GM19238 (cell line): ENCODE results near the gene MYRIP.
"Not testable (repeated sequence)": the region's sequence is repeated elsewhere in the genome, so short reads cannot be mapped to it uniquely, and the experiment has no call there.

Experiments
- DNase-seq: peaks from one replicate; pipeline ENCODE4 v3.0.0; 2011; ENCODE audit warnings: low spot score; ENCODE audit not compliant: insufficient read length

The MYRIP gene

DNA sequence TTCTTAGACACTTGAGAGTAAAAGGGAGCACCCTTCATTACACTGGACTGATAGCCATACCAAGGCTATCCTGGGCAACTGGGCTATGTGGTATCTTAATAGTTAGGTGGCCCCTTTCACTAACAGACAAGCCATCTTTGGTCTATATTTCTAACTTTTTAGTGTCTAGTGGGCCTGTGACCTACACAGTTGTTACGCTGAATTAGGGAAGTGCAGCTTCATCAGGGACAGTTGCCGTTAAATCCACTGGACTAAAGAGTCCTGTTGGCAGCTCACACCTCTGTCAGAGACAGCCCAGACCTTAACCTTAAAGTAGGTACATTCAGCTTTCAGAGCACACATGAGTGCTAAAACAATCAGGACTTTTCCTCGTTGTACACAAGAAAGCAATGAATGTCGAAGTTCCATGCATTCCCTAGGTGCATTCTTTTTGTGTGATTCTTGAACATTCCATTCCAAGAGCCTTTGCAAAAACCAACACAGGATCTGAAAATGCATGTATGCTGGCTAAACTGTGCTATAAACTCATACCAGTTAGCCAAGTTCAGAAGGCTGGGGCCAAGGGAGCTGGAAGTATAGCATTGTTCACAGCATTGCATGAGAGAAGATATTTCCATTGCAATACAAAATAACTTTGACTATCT is 269.9 kb downstream of the MYRIP start:
- no peak for DNase-seq

DNA sequence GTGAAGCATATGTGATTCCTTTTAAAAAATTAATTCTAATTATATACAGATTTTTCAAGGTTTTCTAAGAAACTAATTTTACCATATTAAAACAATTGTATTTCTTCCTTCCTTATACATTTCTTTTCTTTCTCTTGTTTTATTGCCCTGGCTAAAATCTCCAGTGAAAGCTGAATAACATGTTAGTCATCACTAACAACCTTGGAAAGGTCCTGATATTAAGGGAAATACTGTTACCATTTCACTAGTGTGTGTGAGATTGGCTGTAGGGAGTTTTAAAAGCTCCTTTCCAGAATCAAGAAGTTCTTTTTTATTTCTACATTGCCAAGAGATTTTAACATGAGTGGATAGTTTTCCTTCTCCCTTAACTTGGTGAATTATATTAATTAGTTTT is 270.4 kb downstream of the MYRIP start:
- DNase-seq: no peak

DNA sequence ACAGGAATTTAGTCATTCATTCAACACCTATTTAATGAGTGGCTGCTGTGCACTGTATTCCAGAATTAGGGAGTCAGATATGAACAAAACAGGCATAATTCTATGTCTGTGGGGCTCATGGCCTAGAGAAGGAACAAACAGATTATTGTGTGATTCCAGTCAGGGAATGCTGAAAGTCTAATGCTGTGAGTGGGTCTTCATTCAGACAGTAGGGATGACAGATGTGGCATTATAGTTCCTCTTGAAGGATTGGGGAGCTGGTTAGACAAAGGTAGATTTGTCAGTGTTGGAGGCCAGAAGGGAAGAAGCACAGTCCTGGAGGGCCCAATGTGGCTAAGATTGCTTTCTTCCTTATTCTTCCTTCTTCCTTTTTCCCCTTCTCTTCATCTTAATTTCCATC is 273.7 kb downstream of the MYRIP start:
- no peak for DNase-seq

DNA sequence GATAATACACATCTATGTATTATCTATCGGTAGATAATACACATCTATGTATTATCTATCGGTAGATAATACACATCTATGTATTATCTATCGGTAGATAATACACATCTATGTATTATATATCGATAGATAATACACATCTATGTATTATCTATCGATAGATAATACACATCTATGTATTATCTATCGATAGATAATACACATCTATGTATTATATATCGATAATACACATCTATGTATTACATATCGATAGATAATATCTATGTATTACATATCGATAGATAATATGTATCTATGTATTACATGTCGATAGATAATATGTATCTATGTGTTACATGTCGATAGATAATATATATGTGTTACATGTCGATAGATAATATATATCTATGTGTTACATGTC is 275.0 kb downstream of the MYRIP start:
- not testable (repeated sequence) for DNase-seq

DNA sequence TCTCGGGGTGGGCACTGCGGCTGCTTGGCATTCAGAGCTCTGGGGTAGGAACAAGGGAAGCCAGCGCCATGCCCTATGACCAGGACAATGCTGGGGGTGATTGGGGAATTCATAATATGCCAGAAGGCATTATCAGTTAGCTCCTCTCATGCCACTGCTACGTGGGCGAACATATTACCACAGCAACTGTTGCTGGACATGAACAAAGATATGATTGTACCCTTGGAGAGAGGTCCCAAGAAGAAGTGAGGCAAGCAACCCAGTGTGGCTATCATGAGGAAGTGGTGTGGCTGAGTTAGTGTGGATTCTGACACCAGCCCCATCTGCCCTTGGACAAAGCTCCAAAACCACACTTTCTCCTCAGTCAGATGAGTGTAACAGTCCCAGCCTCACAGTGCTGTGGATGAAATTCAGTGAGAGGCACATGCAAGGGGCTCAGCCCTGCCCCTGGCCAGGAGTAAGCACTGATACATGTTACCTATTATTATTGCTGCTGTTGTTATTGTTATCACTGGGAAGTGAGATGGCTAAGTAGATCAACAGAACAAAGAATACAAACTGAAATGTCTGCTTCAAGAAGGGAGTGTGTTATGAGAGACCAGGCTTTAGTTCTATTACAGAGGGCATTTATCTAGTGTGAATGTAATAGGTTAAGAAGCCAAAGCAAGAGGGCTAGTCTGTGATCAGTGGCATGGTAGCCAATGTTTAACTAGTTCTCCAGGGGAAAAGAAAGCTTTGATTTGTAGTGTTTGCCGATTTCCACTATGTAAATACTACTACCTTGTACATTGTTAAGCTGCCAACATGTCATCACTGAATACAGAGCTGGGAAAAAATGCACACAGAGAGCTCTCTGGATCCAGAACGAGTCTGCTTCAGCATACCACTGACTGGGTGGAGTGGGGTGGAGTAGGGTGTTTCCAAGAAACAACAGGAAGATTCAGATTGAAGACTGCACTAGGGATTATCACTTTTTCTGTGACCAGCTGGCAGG is 277.8 kb downstream of the MYRIP start:
- no peak for DNase-seq

DNA sequence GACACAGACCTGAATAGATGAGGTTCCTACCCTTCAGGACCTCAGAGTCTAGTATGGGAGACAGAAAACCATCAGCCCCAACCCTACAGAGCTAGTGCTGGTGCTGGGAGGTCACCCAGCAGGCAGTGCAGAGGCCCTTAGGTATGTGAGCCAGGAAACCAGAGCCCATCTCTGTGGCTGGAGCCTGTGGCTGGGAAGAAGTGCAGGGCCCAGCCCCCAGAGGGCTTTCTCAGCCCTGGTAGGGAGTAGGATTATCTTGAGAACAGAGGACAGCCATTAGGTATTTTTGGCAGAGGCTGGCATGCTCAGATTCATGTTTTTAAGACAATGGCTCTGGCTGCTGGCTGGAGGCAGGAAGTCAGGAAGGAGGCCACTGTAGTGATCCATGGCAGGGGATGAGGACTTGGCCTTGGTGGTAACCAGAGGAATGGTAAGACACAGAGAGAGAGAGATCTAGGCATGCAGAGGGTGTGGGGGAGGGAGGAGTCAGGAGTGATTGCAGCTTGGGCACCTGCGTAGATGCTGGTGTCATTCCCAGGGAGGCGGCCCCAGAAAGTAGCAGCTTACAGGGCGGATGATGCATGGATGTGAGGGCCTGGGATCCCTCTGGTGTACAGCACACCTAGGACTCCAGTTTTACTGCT is 279.2 kb downstream of the MYRIP start:
- no peak for DNase-seq

DNA sequence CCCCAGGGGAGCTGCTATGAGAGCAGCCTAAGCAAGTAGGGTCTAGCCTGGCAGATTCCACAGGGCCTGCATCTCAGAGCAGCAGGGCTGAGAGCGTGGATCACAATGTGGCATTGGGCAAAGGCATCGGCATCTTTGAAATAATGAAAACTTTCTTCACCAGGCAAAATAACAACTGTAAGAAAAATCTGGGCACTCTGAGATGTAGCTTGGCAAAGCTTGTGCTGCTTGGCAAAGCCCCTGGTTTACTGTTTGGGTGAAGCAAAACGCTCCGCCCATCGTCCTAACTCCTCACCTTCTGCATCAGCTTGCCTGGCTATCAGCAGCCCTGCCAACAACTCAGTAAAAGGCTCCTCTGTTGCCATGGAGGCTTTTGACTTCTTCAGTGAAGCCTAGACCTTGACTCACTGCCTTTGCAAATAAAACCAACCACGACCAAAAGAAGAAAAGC is 287.3 kb downstream of the MYRIP start:
- no peak for DNase-seq

DNA sequence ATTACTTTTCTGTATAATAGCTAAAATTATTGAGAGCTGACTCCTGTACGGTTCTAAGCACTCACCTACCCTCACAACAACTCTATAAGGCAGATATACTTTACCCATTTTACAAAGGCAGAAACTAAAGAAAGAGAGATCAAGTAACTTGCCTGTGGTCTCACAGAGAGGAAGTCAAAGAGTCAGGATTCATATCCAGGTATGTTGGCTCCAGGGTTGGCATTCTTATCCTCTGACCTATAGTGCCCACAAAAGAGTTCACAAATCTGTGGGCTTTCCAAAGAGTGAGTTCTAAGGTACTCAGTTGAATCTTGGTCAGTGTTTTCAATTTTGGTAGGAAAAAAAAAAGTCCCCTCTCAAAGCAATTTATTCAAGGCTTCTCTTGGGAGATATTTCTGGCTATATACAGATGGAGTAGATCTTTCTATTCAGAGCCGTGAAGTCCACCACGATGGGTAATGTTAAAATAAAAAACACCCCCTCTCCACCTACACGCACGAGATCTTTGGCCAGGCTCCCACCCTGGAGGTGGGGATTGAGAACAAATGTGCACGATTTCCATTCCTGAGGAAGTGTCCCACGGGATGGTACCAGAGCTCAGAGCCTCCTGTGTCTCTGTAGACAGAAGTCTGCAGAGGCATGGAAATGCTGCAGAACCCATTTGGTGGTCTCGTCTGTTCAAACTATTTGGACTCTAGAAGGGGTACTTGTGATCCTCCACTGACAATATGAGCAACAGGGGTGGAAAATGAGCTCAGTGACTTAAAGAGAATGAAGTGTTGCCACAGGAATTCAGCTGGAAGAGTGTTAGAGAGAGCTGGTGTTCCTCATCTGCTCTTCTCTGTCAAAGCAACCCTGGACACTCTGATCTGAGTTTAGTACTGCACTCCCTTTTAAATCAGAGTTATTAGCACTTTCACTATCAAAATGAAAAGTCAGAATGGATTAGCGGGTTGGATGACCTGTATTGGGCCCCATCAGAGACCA is 288.0 kb downstream of the MYRIP start:
- no peak for DNase-seq

DNA sequence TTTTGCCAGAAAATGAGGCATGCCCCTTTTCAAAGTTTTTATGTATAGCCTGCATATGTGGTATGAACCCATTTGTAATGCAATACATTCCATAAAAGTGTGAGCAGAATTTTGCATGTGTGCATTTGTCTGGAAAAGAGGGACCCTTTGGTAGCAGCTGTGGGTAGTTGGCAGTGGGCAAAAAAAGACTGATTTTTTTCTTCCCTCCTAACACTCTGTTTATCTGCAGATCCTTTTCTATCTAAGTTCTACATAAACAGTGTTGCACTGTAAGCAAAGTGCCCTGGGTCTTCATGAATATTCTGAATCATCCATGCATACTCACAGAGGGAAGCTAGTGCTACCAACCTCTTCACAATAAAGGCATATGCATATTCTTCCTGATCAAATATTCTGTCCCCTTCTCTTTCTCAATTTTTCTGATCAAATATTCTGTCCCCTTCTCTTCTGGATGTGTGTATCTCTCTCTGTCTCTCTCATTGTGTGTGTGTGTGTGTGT is 288.9 kb downstream of the MYRIP start:
- no peak for DNase-seq

DNA sequence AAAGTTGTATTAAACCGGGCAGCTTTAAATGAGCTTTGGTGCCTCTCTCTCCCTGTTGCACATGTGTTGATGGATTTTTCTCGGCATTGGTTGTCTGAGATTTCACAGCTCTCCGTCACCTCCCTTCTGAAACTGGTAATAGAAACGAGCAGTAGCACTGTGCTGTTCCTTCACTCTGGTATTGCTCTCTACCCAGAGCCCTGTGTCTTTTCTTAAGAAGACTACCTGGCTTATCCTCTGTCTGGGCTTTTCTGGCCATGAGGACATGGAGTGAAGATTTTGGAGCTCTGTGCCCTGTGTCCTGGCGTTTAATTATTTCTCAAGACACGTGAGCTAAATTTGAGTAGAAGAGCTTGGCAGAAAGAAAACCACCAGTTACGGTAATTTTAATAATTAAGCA is 290.5 kb downstream of the MYRIP start:
- DNase-seq: no peak

DNA sequence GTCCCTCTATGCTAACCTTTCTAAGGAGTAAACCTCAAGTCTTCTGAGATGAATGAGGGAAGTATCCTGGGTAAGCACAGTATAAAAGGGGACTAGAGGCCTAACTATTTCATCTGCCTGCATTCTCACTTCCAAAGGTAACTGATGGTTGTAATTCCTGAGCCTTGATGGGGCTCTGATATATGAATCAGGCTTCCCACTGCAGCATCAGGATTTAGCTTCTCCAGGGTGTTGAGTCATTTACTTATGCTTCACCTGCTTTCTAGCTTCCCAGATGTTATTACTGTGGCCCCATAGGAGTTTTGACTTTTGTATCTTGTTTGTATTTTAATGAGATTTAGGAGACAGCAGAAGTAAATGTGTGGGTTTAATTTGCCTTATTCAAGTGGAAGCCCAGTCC is 292.8 kb downstream of the MYRIP start:
- DNase-seq: no peak

DNA sequence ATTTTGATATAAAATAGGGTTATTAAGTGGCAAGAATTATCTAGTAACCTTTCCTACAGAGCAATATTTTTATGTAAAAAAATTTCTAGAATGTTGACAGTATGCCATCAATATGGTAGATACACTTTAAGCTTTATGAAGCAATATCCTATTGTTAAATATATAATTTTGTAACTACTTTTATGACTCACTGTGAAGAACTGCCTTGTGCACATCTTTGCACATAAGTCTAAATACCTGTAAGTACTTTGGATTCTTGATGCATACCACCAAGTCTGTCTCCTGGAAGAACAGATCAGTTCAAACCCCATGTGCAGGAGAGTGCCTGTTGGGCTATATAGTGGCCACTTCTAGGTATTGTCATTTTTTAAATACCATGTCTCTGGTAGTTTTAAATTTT is 294.4 kb downstream of the MYRIP start:
- no peak for DNase-seq

DNA sequence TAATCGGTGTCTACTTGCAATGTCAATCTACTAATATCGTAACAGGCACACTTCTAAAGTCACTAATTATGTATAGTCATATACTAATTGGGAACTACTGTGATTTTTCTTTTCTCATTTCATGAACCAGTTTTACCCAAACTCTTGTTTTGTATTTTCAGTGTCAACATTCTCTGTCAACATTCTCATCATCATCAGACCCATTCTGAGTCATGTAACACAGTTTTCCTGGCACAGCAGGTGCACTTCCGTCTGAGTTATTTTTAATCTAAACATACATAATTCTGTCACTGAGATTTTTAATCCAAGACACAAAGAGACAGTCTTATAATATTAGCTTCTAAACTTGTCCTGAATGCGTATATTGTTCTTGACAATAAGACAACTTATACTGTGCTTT is 295.0 kb downstream of the MYRIP start:
- no peak for DNase-seq

DNA sequence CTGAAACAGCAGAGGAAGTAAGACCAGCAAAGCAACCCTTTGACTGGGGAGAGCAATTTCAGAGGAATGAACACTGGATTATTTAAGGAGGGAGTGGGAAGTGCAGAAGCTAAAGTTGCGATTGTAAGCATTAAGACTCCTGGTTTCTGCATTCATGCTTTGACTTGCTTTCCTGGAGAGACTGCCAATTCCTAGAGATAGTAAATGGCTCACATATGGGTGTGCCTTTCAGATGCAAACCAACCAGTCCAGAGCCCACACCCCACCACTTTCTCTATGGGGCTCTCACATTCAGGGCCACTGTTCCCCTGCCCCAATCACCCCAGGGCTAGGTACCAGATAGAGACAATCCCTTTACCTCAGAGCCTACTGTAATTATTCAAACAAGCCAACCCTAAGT is 299.2 kb downstream of the MYRIP start:
- DNase-seq: no peak

DNA sequence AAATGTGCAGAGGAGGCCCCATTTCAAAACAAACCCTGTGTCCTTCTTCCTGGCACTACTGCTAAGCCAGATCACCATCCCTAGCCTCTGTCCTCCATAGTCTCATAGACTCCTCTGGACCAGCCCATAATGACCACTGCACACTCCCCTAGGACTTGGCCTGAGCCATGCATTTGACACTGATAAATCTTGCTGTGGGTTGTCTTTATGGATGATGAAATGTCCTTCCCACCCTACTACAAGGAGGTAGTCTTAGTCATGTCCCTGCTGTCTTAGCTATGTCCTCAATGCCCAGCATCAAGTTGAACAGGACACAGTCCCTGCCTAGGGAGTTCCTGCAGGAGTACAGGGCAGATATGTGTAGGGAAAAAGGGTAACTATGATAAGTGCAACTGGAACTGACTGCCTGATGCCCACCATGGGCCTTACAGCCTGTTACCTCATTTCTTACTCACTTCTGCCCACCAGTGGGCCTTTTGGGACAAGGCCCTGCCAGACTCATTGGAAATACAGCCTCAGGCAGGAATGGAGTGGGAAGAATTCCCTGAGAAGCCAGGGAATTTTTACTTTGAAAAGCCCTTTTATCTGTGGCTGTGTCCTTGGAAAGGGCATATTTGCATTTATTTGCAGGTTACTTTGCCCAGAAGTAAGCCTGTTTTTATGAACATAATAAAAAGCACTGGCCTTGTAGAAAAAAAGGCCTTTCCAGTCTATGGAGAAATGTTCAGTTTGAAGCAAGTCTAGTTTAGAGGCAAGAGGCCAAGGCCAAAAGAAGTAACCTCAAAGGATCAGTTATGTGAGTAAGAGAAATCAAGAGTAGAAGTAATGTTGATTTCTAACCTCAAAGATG is 300.5 kb downstream of the MYRIP start:
- no peak for DNase-seq

DNA sequence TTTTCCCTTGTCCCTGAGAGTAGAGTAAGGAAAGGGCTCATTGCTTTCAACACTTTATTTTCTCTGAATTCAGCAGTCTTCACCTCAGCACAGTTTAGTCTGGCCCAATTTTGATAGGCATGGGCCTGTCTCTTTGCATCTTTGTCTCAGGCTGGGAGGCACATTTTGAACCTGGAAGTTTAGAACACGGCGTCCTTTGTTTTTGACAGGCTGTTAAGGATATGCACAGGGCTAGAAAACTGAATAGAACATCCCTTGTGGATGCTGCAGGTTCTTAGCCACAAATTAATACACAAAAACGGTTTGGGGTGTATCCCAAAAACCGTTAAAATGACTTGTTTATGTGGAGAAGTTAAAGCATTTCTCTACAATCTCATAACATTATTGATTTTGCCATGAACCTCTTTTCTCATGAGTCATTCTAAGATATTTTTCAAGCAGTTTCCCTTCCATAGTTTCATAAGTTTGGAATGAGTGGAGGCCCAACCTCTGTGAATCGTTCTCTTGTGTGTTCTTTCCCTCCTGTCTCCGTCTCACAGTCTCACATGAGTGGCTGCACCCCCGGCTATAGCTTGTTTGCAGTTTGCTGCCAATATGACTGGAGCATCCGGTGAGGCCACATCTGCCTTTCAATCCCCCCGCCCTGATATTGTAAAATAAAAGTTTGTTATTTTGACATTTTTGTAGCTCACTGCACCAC is 307.2 kb downstream of the MYRIP start:
- no peak for DNase-seq

DNA sequence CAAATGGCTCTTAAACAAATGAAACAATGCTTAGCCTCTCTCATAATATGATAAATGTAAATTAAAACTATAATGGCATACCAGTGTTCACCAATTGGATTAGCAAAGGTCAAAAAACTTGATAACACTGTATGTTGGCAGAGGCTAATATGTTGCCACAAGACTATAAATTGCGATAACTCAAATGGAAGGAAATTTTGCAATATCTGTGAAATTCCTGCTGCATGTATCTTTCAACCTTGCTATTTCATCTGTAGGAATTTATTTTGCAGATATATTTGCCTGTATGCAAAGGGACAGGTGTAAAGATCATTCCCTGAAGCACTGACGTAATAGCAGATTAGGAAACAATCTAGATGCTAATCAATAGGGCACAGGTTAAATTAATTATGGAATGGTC is 308.7 kb downstream of the MYRIP start:
- no peak for DNase-seq

DNA sequence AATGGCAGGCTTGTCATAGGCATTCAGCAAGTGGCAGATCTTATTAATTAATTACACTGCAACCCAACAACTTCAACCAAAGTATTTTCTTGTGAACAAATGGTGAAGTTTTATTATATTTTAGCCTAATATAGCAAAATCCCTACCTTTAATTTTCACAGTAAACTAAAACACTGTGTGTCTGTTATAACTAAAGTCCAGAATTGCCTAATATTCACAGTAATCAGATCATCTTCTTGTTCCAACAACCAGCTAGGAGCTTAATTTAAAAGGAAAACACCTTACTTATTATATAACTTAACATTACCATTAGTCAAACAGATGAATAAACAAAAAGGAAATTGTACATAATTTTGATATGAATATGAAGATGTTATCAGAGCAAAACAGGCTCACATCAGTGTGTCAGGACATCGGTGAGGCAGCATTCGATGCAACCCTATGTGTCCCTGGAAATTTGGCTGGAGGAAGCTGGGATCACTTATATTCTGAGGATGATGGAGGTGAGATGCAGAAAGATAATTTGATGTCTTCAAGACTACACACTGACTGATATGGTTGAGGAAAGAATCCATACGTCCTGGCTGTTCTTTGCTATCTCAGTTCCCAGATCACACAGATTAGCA is 310.8 kb downstream of the MYRIP start:
- DNase-seq: no peak

DNA sequence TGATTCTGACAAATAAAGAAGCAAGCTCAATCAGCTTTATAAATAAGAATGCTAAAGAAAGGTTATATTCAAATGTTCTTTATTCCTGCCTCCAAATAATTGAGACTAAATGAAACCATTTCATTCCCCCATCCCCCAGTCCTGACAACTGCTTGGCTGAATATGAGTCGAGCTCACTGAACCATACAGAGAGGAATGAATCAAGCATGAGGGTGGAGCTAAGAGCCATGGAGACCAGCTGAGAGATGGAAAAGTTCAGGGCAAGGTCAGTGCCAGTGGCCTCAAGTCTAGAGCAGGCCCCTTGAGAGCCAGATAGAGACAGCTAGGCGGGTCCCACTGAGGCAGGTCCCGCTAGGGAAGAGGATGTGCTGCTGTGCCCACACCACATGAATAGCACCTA is 311.4 kb downstream of the MYRIP start:
- DNase-seq: no peak
